NB4 (cell line): ENCODE results near the gene COL5A1.

ENCODE experiments used
- CTCF ChIP-seq: IDR thresholded peaks from one replicate; pipeline ENCODE4 v1.5.1; 2012; ENCODE audit warnings: low read depth, low read length
- POLR2A ChIP-seq: IDR thresholded peaks from 2 replicates; pipeline ENCODE4 v1.6.1; 2011; ENCODE audit warnings: mild to moderate bottlenecking; ENCODE audit not compliant: insufficient read length; ENCODE audit errors: extremely low read depth

GRCh38 chr9:134832471-134832870, 190.9 kb downstream of the COL5A1 start:
- TF ChIP-seq CTCF (no peak), POLR2A (no peak)
